T-cell (primary cell): ENCODE measurements around the gene DCP1A. TPM values are rescaled to one million over a fixed set of nuclear protein-coding genes. Genes with fewer than 3 reads are reported as not detected.
A peak's percentile ranks its signal among the peaks of the same experiment; 100 is the strongest.
"Not testable (repeated sequence)": the region's sequence is repeated elsewhere in the genome, so short reads cannot be mapped to it uniquely, and the experiment has no call there.

ENCODE experiments used
- ATAC-seq, 4 experiments: fragments of 200-7000 bp in 3 of 4; fragments of 150-1000 bp in 1 of 4; cut with Tn5 transposase; replicated peaks in 1 of 4; 1 replicate in 3 of 4; 2 replicates in 1 of 4; pipeline ENCODE4 v1.10.0; 2021; ENCODE audit warnings: moderate library complexity in 3 of 4, mild to moderate bottlenecking in 2 of 4, moderate number of reproducible peaks in 1 of 4
- CTCF ChIA-PET, 2 donors: fragments of 300-600 bp; sonication (Branson Sonifier 250); formaldehyde crosslinking; loops; one replicate each; lab custom pipeline; 2022; ENCODE audit warnings: antibody characterized with exemption in 2 of 2; lab: Charles Lee
- POLR2A ChIA-PET, 2 donors: fragments of 300-600 bp; sonication (Branson Sonifier 250); formaldehyde crosslinking; loops; one replicate each; lab custom pipeline; 2022; ENCODE audit warnings: antibody characterized with exemption in 2 of 2; lab: Charles Lee
- DNase-seq, 35 experiments: peaks; one replicate each; pipeline versions ENCODE4 v3.0.0 to v3.0.0-alpha.2; 2013 to 2023
- H3K27ac ChIP-seq: one replicate; pipeline ENCODE4 v1.5.1; 2013; ENCODE audit warnings: low read length
- H3K27me3 ChIP-seq, 2 experiments: replicated peaks in 1 of 2; 1 replicate in 1 of 2; 2 replicates in 1 of 2; pipeline versions ENCODE4 v1.6.1 to v1.7.0; 2013; ENCODE audit warnings: low read length in 1 of 2, mixed read lengths in 1 of 2; ENCODE audit not compliant: control insufficient read depth in 2 of 2, insufficient read depth in 2 of 2; ENCODE audit errors: extremely low read depth in 1 of 2
- H3K36me3 ChIP-seq, 2 donors: 1 replicate in 1 of 2; 2 replicates in 1 of 2; pipeline versions ENCODE4 v1.6.1 to v1.7.0; 2013; ENCODE audit warnings: low read length in 1 of 2; ENCODE audit not compliant: control insufficient read depth in 2 of 2, insufficient read depth in 1 of 2; ENCODE audit errors: extremely low read depth in 1 of 2
- H3K4me1 ChIP-seq, 2 experiments: 1 replicate in 1 of 2; 2 replicates in 1 of 2; pipeline versions ENCODE4 v1.6.1 to v1.7.0; 2013; ENCODE audit warnings: low read length in 2 of 2, mixed read lengths in 1 of 2; ENCODE audit not compliant: insufficient read depth in 2 of 2, control insufficient read depth in 1 of 2; ENCODE audit errors: extremely low read depth in 1 of 2
- H3K4me3 ChIP-seq, 2 donors: 1 replicate in 1 of 2; 2 replicates in 1 of 2; pipeline versions ENCODE4 v1.5.1 to v1.7.0; 2013; ENCODE audit warnings: mild to moderate bottlenecking in 2 of 2, low read length in 1 of 2, moderate library complexity in 1 of 2; ENCODE audit not compliant: control insufficient read depth in 1 of 2; ENCODE audit errors: extremely low read depth in 1 of 2
- H3K9me3 ChIP-seq: 2 replicates; pipeline ENCODE4 v1.7.0; 2013
- H3K27ac Mint-ChIP-seq, 2 donors: one replicate each; pipeline ENCODE4 v1.8.0; 2020 to 2021; ENCODE audit warnings: mild to moderate bottlenecking in 2 of 2, mixed read lengths in 2 of 2
- H3K27me3 Mint-ChIP-seq, 2 donors: one replicate each; pipeline ENCODE4 v1.8.0; 2021 to 2022; ENCODE audit warnings: mixed read lengths in 2 of 2
- H3K36me3 Mint-ChIP-seq: one replicate; pipeline ENCODE4 v1.8.0; 2021; ENCODE audit warnings: mixed read lengths
- H3K4me1 Mint-ChIP-seq, 3 donors: one replicate each; pipeline ENCODE4 v1.8.0; 2020 to 2022; ENCODE audit warnings: mixed read lengths in 3 of 3, mild to moderate bottlenecking in 1 of 3
- H3K4me3 Mint-ChIP-seq, 3 donors: one replicate each; pipeline ENCODE4 v1.8.0; 2020 to 2022; ENCODE audit warnings: mild to moderate bottlenecking in 3 of 3, mixed read lengths in 3 of 3, moderate library complexity in 3 of 3
- H3K9me3 Mint-ChIP-seq, 3 donors: one replicate each; pipeline ENCODE4 v1.8.0; 2020 to 2022; ENCODE audit warnings: mixed read lengths in 3 of 3
- WGBS: methylation state at CpG from one replicate; pipeline ENCODE4 v1.1.5; 2013; ENCODE audit warnings: missing lambda C conversion rate; ENCODE audit not compliant: insufficient coverage; 5-methylcytosine and 5-hydroxymethylcytosine counted together
- total RNA-seq, 35 experiments: library from RNA in 6 of 35; stranded (reverse) in 6 of 35; fragments of 120-200 nt in 1 of 35; gene quantifications; one replicate each; pipeline versions ENCODE4 v1.2.1 to v1.2.4 and lab custom pipeline; 2013 to 2026

Gene DCP1A
- total RNA-seq, 5 donors from 2014 or later (not counting 1 experiment from before 2014, with no cell fraction given) = 32.2 to 44.2 (median 39.7) TPM

- Histone ChIP-seq H3K27ac (no peak overlapping the region), H3K4me1 (peaks cover 0 to 3% of the 10 kb centered on the region in 2 experiments), H3K4me3 (no peak overlapping the region), H3K36me3 (no peaks in the 10 kb centered on the region), H3K9me3 (no peaks in the 10 kb centered on the region), H3K27me3 (no peaks in the 10 kb centered on the region)
- H3K36me3 Mint-ChIP-seq = no peaks in the 10 kb centered on the region
- H3K9me3 Mint-ChIP-seq = no peaks in the 10 kb centered on the region
- CTCF ChIA-PET = no interaction called here
- WGBS = no CpG with 5 or more reads among the region's 2 CpGs
- H3K27ac Mint-ChIP-seq = no peak overlapping the region
- DNase-seq (no peak), ATAC-seq (no peak)
- H3K27me3 Mint-ChIP-seq = no peaks in the 10 kb centered on the region
- POLR2A ChIA-PET = no interaction called here
- H3K4me1 Mint-ChIP-seq = peaks cover 0 to 16% (median 0%) of the 10 kb centered on the region in 3 donors
- H3K4me3 Mint-ChIP-seq = no peak overlapping the region
Measured at GRCh38 chr3:53353202-53353601, 5.9 kb upstream of the DCP1A start.

- DNase-seq (peak in 1 of 35 experiments; percentile 27), ATAC-seq (no peak)
- H3K4me1 ChIP-seq = peaks cover 9 to 14% of the 10 kb centered on the region in 2 experiments
- H3K36me3 Mint-ChIP-seq = no peaks in the 10 kb centered on the region
- CTCF ChIA-PET = no interaction called here
- 18% methylated on average over 2 of the region's 3 CpGs for WGBS
- H3K4me1 Mint-ChIP-seq = peaks cover 13 to 32% (median 15%) of the 10 kb centered on the region in 3 donors
- no peaks in the 10 kb centered on the region for H3K9me3 ChIP-seq
- POLR2A ChIA-PET = interaction anchor here in 1 of 2 donors (0.6 kb wide), 1 partner anchor 61 kb away, joined by 4 read pairs; no protein-coding TSS in a partner anchor
- H3K27ac ChIP-seq = no peak overlapping the region
- H3K4me3 Mint-ChIP-seq = no peak overlapping the region
- no peaks in the 10 kb centered on the region for H3K36me3 ChIP-seq
- H3K9me3 Mint-ChIP-seq = no peaks in the 10 kb centered on the region
- H3K27ac Mint-ChIP-seq = no peak overlapping the region
- no peaks in the 10 kb centered on the region for H3K27me3 Mint-ChIP-seq
- no peaks in the 10 kb centered on the region for H3K27me3 ChIP-seq
- no peak overlapping the region for H3K4me3 ChIP-seq
Measured at GRCh38 chr3:53350652-53351051, 3.3 kb upstream of the DCP1A start.

GRCh38 chr3:53348118-53348517, 775 bp upstream of the DCP1A start:
- ChIA-PET CTCF (interaction anchor here in 1 of 2 donors (0.5 to 1.3 kb wide), 2 partner anchors 8 to 26 kb away, joined by 4 to 5 read pairs; no protein-coding TSS in a partner anchor), POLR2A (interaction anchor here in 1 of 2 donors (0.6 kb wide), 1 partner anchor 93 kb away, joined by 4 read pairs; no protein-coding TSS in a partner anchor)
- H3K9me3 ChIP-seq, DNase-seq, H3K27me3 ChIP-seq, H3K36me3 Mint-ChIP-seq, H3K9me3 Mint-ChIP-seq, H3K27me3 Mint-ChIP-seq, ATAC-seq: not testable (repeated sequence)
- Histone ChIP-seq H3K4me1 (peaks cover 14 to 16% of the 10 kb centered on the region in 2 experiments), H3K36me3 (peaks cover 0 to 10% of the 10 kb centered on the region in 2 donors), H3K27ac (peak overlapping the region; percentile 94), H3K4me3 (peak overlapping the region; percentile 96 to 98)
- Mint-ChIP-seq H3K4me3 (peak overlapping the region; percentile 97 to 99 (median 98)), H3K4me1 (peaks cover 33 to 39% (median 37%) of the 10 kb centered on the region in 3 donors), H3K27ac (peak overlapping the region; percentile 99)
- 100% methylated on average over 14 of the region's 19 CpGs for WGBS

GRCh38 chr3:53346922-53347260, 452 bp downstream of the DCP1A start:
- no peaks in the 10 kb centered on the region for H3K9me3 Mint-ChIP-seq

GRCh38 chr3:53346514-53346913, 829 bp downstream of the DCP1A start:
- Histone ChIP-seq H3K27me3 (no peaks in the 10 kb centered on the region), H3K9me3 (no peaks in the 10 kb centered on the region), H3K27ac (peak overlapping the region; percentile 94), H3K4me3 (peak overlapping the region; percentile 96 to 98), H3K36me3 (peaks cover 0 to 22% of the 10 kb centered on the region in 2 donors), H3K4me1 (peaks cover 14 to 16% of the 10 kb centered on the region in 2 experiments)
- ChIA-PET CTCF (no interaction called here), POLR2A (interaction anchor here (0.6 to 0.8 kb wide), 3 partner anchors 16 to 544 kb away, joined by 3 to 7 read pairs (median 4); no protein-coding TSS in a partner anchor)
- ATAC-seq = no peak
- Mint-ChIP-seq H3K4me1 (peaks cover 41 to 48% (median 45%) of the 10 kb centered on the region in 3 donors), H3K9me3 (no peaks in the 10 kb centered on the region), H3K27me3 (no peaks in the 10 kb centered on the region), H3K27ac (peak overlapping the region; percentile 19 to 99), H3K36me3 (peaks cover 15% of the 10 kb centered on the region), H3K4me3 (peak overlapping the region; percentile 97 to 99 (median 98))
- DNase-seq = peak in 1 of 35 experiments; percentile 12
- 23% methylated on average over 3 of the region's 9 CpGs for WGBS

More at GRCh38 chr3:53346922-53347260, 452 bp downstream of the DCP1A start:
- Histone ChIP-seq H3K27ac (peak overlapping the region; percentile 94), H3K4me1 (peaks cover 14 to 16% of the 10 kb centered on the region in 2 experiments), H3K36me3 (peaks cover 0 to 19% of the 10 kb centered on the region in 2 donors), H3K9me3 (no peaks in the 10 kb centered on the region), H3K4me3 (peak overlapping the region; percentile 96 to 98), H3K27me3 (no peaks in the 10 kb centered on the region)
- ATAC-seq (no peak), DNase-seq (no peak)
- H3K27ac Mint-ChIP-seq = peak overlapping the region; percentile 99
- peaks cover 15% of the 10 kb centered on the region for H3K36me3 Mint-ChIP-seq
- ChIA-PET CTCF (interaction anchor here (1.1 to 1.3 kb wide), 2 partner anchors 23 to 25 kb away, joined by 4 to 5 read pairs; no protein-coding TSS in a partner anchor), POLR2A (no interaction called here)
- under 1% methylated on average over 7 of the region's 11 CpGs for WGBS
- peaks cover 41 to 48% (median 45%) of the 10 kb centered on the region in 3 donors for H3K4me1 Mint-ChIP-seq
- H3K27me3 Mint-ChIP-seq = no peaks in the 10 kb centered on the region
- H3K4me3 Mint-ChIP-seq = peak overlapping the region; percentile 97 to 99 (median 98)

GRCh38 chr3:53342353-53342752, 5.0 kb downstream of the DCP1A start:
- ATAC-seq (no peak), DNase-seq (no peak)
- POLR2A ChIA-PET = interaction anchor here in 1 of 2 donors (0.5 kb wide), 1 partner anchor 12 kb away, joined by 3 read pairs; no protein-coding TSS in a partner anchor
- Histone ChIP-seq H3K27ac (no peak overlapping the region), H3K4me1 (peaks cover 4 to 16% of the 10 kb centered on the region in 2 experiments), H3K4me3 (no peak overlapping the region), H3K36me3 (peaks cover 5 to 55% of the 10 kb centered on the region in 2 donors), H3K9me3 (no peaks in the 10 kb centered on the region), H3K27me3 (no peaks in the 10 kb centered on the region)
- Mint-ChIP-seq H3K36me3 (peaks cover 33% of the 10 kb centered on the region), H3K27ac (no peak overlapping the region), H3K9me3 (no peaks in the 10 kb centered on the region), H3K4me1 (peaks cover 49 to 59% (median 49%) of the 10 kb centered on the region in 3 donors), H3K4me3 (no peak overlapping the region), H3K27me3 (no peaks in the 10 kb centered on the region)
- WGBS = 80% methylated on average over 3 of the region's 3 CpGs
- CTCF ChIA-PET = no interaction called here
